ENCODE data around the gene RASGRP3.

RASGRP3 gene

DNA sequence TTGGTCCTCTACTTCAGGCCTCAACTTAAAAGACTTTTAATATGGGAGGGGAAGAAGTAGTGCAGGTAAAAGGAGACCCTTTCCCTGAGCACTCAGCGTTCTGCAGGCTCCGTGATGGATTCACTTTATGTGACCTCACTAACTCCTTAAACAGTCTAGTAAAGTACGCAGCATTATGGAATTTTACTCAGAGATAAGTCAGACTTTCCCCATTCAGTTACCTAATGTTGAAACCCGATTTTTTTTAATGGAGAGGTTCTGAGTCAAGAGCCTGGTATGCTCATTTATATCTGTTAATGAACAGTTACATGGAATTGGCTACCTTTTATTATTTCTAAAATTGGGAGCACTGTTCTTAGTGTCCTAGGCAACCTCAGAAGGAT is 34.1 kb downstream of the RASGRP3 start:
- TF ChIP-seq TEAD4 (IDR thresholded peaks at IDR 0.05) (no peak), TAF1 (IDR thresholded peaks at IDR 0.05; ENCODE audit: low read depth) (no peak), RAD21 (IDR thresholded peaks at IDR 0.05; ENCODE audit: low read depth) (no peak), NFIC (IDR thresholded peaks at IDR 0.05) (no peak), EP300 (IDR thresholded peaks at IDR 0.05; ENCODE audit: borderline replicate concordance) (no peak), CEBPB (IDR thresholded peaks at IDR 0.05) (no peak), REST (IDR thresholded peaks at IDR 0.05; ENCODE audit: low read depth) (no peak), USF1 (IDR thresholded peaks at IDR 0.05) (no peak)

GRCh38 chr2:33511141-33511540 is 34.7 kb downstream of the RASGRP3 start:
- TF ChIP-seq RAD21 (IDR thresholded peaks at IDR 0.05; ENCODE audit: low read depth) (no peak), TAF1 (IDR thresholded peaks at IDR 0.05; ENCODE audit: low read depth) (no peak), EP300 (IDR thresholded peaks at IDR 0.05; ENCODE audit: borderline replicate concordance) (no peak), TEAD4 (IDR thresholded peaks at IDR 0.05) (no peak), USF1 (IDR thresholded peaks at IDR 0.05) (no peak), TCF12 (IDR thresholded peaks at IDR 0.05; ENCODE audit: low read depth) (no peak), ZBTB7A (IDR thresholded peaks at IDR 0.05; ENCODE audit: low read depth) (no peak), FOXM1 (IDR thresholded peaks at IDR 0.05; ENCODE audit: borderline replicate concordance, low read depth) (no peak), REST (IDR thresholded peaks at IDR 0.05; ENCODE audit: low read depth) (no peak), YY1 (IDR thresholded peaks at IDR 0.05; ENCODE audit: low read depth) (no peak), CREB1 (IDR thresholded peaks at IDR 0.05; ENCODE audit: low read depth) (no peak), EGR1 (IDR thresholded peaks at IDR 0.05) (no peak), NFIC (IDR thresholded peaks at IDR 0.05) (no peak), CEBPB (IDR thresholded peaks at IDR 0.05) (no peak), MAX (IDR thresholded peaks at IDR 0.05) (no peak)

GRCh38 chr2:33512112-33512511 is 35.7 kb downstream of the RASGRP3 start:
- TF ChIP-seq NFIC (IDR thresholded peaks at IDR 0.05) (no peak), USF1 (IDR thresholded peaks at IDR 0.05) (no peak), CEBPB (IDR thresholded peaks at IDR 0.05) (no peak), YY1 (IDR thresholded peaks at IDR 0.05; ENCODE audit: low read depth) (no peak), TEAD4 (IDR thresholded peaks at IDR 0.05) (no peak), FOXM1 (IDR thresholded peaks at IDR 0.05; ENCODE audit: borderline replicate concordance, low read depth) (no peak), RAD21 (IDR thresholded peaks at IDR 0.05; ENCODE audit: low read depth) (no peak), MAX (IDR thresholded peaks at IDR 0.05) (no peak), EGR1 (IDR thresholded peaks at IDR 0.05) (no peak), ZBTB7A (IDR thresholded peaks at IDR 0.05; ENCODE audit: low read depth) (no peak), REST (IDR thresholded peaks at IDR 0.05; ENCODE audit: low read depth) (no peak), EP300 (IDR thresholded peaks at IDR 0.05; ENCODE audit: borderline replicate concordance) (no peak), CREB1 (IDR thresholded peaks at IDR 0.05; ENCODE audit: low read depth) (no peak)

GRCh38 chr2:33513480-33513879 is 37.0 kb downstream of the RASGRP3 start:
- TF ChIP-seq TEAD4 (IDR thresholded peaks at IDR 0.05) (no peak), FOXM1 (IDR thresholded peaks at IDR 0.05; ENCODE audit: borderline replicate concordance, low read depth) (no peak), MAX (IDR thresholded peaks at IDR 0.05) (no peak), TAF1 (IDR thresholded peaks at IDR 0.05; ENCODE audit: low read depth) (no peak), USF1 (IDR thresholded peaks at IDR 0.05) (no peak), CEBPB (IDR thresholded peaks at IDR 0.05) (no peak), RAD21 (IDR thresholded peaks at IDR 0.05; ENCODE audit: low read depth) (no peak), CREB1 (IDR thresholded peaks at IDR 0.05; ENCODE audit: low read depth) (no peak), EP300 (IDR thresholded peaks at IDR 0.05; ENCODE audit: borderline replicate concordance) (no peak), TCF12 (IDR thresholded peaks at IDR 0.05; ENCODE audit: low read depth) (no peak), YY1 (IDR thresholded peaks at IDR 0.05; ENCODE audit: low read depth) (no peak), EGR1 (IDR thresholded peaks at IDR 0.05) (no peak), REST (IDR thresholded peaks at IDR 0.05; ENCODE audit: low read depth) (no peak), ZBTB7A (IDR thresholded peaks at IDR 0.05; ENCODE audit: low read depth) (no peak), NFIC (IDR thresholded peaks at IDR 0.05) (no peak)

All from Ishikawa (cell line).